Endothelial cell of umbilical vein (primary cell): ENCODE data around the gene CRYGN.

Experiments
- CTCF ChIP-seq, 2 donors: IDR thresholded peaks; 1 replicate in 1 of 2; 2 replicates in 1 of 2; pipeline ENCODE4 v1.5.1; 2011; ENCODE audit warnings: low read length in 2 of 2, mild to moderate bottlenecking in 2 of 2, moderate library complexity in 2 of 2, control low read depth in 1 of 2, inconsistent platforms in 1 of 2, low read depth in 1 of 2; ENCODE audit not compliant: insufficient read depth in 1 of 2; ENCODE audit errors: extremely low read depth in 1 of 2
- EZH2 ChIP-seq: IDR thresholded peaks from 2 replicates; pipeline ENCODE4 v1.6.1; 2012; ENCODE audit warnings: borderline replicate concordance, low read depth, mild to moderate bottlenecking, moderate library complexity, low read length, inconsistent platforms; ENCODE audit not compliant: severe bottlenecking
- FOS ChIP-seq: IDR thresholded peaks from 2 replicates; pipeline ENCODE4 v1.6.1; 2011; ENCODE audit warnings: mild to moderate bottlenecking, low read length, moderate library complexity, borderline replicate concordance; ENCODE audit not compliant: insufficient read depth
- GATA2 ChIP-seq: IDR thresholded peaks from 2 replicates; pipeline ENCODE4 v1.7.0; 2011; ENCODE audit warnings: low read depth, mild to moderate bottlenecking, moderate library complexity, mixed read lengths, low read length; ENCODE audit not compliant: insufficient read length, insufficient read depth
- JUN ChIP-seq: IDR thresholded peaks from 2 replicates; pipeline ENCODE4 v1.6.1; 2011; ENCODE audit warnings: borderline replicate concordance, low read depth; ENCODE audit not compliant: insufficient read length, insufficient read depth
- MAX ChIP-seq: IDR thresholded peaks from 2 replicates; pipeline ENCODE4 v1.6.1; 2011; ENCODE audit not compliant: insufficient read depth, insufficient read length
- MYC ChIP-seq: IDR thresholded peaks from one replicate; pipeline ENCODE4 v1.6.1; 2011; ENCODE audit warnings: mild to moderate bottlenecking, low read depth, low read length
- POLR2A ChIP-seq: IDR thresholded peaks from 2 replicates; pipeline ENCODE4 v1.6.1; 2012; ENCODE audit warnings: low read depth, mild to moderate bottlenecking, control low read depth, low read length
- POLR2AphosphoS5 ChIP-seq: IDR thresholded peaks from 2 replicates; pipeline ENCODE4 v1.6.1; 2012; ENCODE audit warnings: low read depth, mild to moderate bottlenecking, control low read depth, low read length, moderate library complexity; ENCODE audit not compliant: insufficient read depth

DNA sequence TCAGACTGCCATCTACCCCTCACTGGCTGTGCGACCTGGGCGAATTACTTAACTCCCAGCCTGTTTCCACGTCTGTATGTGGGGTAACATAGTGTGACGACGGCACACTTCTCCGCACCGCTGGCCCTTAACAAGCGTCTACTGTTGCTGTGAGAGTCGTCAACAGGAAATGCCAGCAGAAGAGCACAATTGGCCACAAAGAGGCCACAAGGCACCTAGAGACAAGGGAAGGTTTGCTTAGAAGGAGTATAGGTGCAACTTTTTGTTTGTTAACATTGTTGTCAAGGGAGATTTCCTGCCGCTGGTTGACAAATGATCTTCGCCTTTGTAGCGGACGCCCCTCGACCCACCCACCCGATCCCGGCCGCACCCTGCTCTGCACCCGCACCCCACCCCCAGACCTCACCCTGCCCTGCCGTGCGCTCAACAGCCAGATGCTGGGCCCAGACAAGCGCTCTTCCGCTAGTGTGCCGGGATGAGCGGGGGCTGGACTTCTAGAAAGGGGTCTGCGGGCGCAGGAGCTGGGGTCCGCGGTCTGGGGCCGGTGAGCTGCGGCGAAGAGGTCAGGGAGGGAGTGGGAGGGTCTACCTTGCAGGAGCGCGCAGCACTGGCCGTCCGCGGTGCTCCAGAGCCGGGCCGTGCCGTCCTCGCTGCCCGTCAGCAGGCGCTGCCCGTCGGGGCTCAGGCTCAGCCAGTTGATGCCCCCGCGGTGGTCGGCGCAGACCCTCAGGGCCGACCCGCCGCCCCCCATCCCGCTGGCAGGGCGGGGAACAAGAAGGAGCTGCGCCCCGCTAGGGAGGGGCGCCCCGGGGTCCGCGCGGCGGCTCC, 30.9 kb downstream of the CRYGN start:
- no peak for TF ChIP-seq MAX
- TF ChIP-seq GATA2: no peak
- TF ChIP-seq POLR2AphosphoS5: no peak
- TF ChIP-seq CTCF (IDR thresholded peaks at IDR 0.05; ENCODE audit: extremely low read depth in 1 of 2, insufficient read depth in 1 of 2, low read depth in 1 of 2, low read length in 2 of 2): no peak
- no peak for TF ChIP-seq EZH2
- TF ChIP-seq POLR2A: no peak
- TF ChIP-seq JUN: no peak
- TF ChIP-seq FOS: no peak
- no peak for TF ChIP-seq MYC
